MCF 10A (cell line): ENCODE measurements around the gene NUP155. TPM values are rescaled to one million over a fixed set of nuclear protein-coding genes. Genes with fewer than 3 reads are reported as not detected.
"Not testable (repeated sequence)": the region's sequence is repeated elsewhere in the genome, so short reads cannot be mapped to it uniquely, and the experiment has no call there.

Experiments
- Bru-seq: library from RNA; stranded (reverse); fragments of 400-500 nt; gene quantifications from one replicate; lab custom pipeline; 2021; lab: Mats Ljungman, UMichigan
- BruChase-seq, 2 experiments: library from RNA; stranded (reverse); fragments of 400-500 nt; gene quantifications; one replicate each; lab custom pipeline; 2021; lab: Mats Ljungman, UMichigan
- BruUV-seq: library from RNA; stranded (reverse); fragments of 400-500 nt; replicated peaks from 2 replicates; lab custom pipeline; 2021; lab: Mats Ljungman, UMichigan
- CTCF ChIA-PET: fragments of 300-600 bp; sonication (Branson Sonifier 250); formaldehyde crosslinking; extraction: SDS; loops from one replicate; lab custom pipeline; 2021; ENCODE audit warnings: antibody characterized with exemption, inconsistent platforms; lab: Yijun Ruan, JAX
- POLR2A ChIA-PET: fragments of 300-600, 350-650 bp; sonication (Branson Sonifier 250); formaldehyde crosslinking; extraction: SDS; loops from one replicate; lab custom pipeline; 2020; ENCODE audit warnings: antibody characterized with exemption, inconsistent platforms; lab: Yijun Ruan, JAX
- DNase-seq: peaks from one replicate; pipeline ENCODE4 v3.0.0-alpha.2; 2018; ENCODE audit not compliant: unreplicated experiment
- H3K27ac Mint-ChIP-seq: one replicate; pipeline ENCODE4 v1.8.0; 2022; ENCODE audit warnings: mild to moderate bottlenecking, low read depth, mixed read lengths; ENCODE audit not compliant: unreplicated experiment
- H3K27me3 Mint-ChIP-seq: one replicate; pipeline ENCODE4 v1.8.0; 2022; ENCODE audit warnings: mixed read lengths; ENCODE audit not compliant: insufficient read depth, unreplicated experiment
- H3K36me3 Mint-ChIP-seq: one replicate; pipeline ENCODE4 v1.8.0; 2022; ENCODE audit warnings: mild to moderate bottlenecking, moderate library complexity, mixed read lengths; ENCODE audit not compliant: insufficient read depth, unreplicated experiment
- H3K4me1 Mint-ChIP-seq: one replicate; pipeline ENCODE4 v1.8.0; 2022; ENCODE audit warnings: mixed read lengths; ENCODE audit not compliant: insufficient read depth, unreplicated experiment
- H3K4me3 Mint-ChIP-seq: one replicate; pipeline ENCODE4 v1.8.0; 2022; ENCODE audit warnings: mild to moderate bottlenecking, moderate library complexity, mixed read lengths; ENCODE audit not compliant: unreplicated experiment
- H3K9me3 Mint-ChIP-seq: one replicate; pipeline ENCODE4 v1.8.0; 2022; ENCODE audit warnings: mixed read lengths; ENCODE audit not compliant: unreplicated experiment
- intact Hi-C: fragments of 100-400 bp; cut with micrococcal nuclease; formaldehyde crosslinking; loops from 2 replicates; pipeline ENCODE4 v1.14.1; 2022
- long read RNA-seq: library from polyadenylated mRNA; stranded (forward); transcript quantifications from one replicate; pipeline ENCODE4 v2.0.0, GENCODE V29; 2022
- total RNA-seq: library from RNA; stranded (reverse); gene quantifications from 2 replicates; pipeline ENCODE4 v1.2.3, GENCODE V29; 2022
- TF ChIP-seq, protein P1 (sequence below): fragments of 200-600 bp; IDR thresholded peaks from one replicate; pipeline ENCODE4 v1.8.0; 2022; ENCODE audit warnings: antibody characterized with exemption, mild to moderate bottlenecking; ENCODE audit not compliant: unreplicated experiment

The NUP155 gene
- total RNA-seq (29.9 and 32.0 TPM in 2 replicates), Bru-seq, nascent RNA (percentile 70 among the genes with signal in this experiment), BruChase-seq, experiment 1, labeled RNA remaining after a 6-hour chase (percentile 83 among the genes with signal in this experiment), BruChase-seq, experiment 2, labeled RNA remaining after a 2-hour chase (percentile 71 among the genes with signal in this experiment)
- long read RNA-seq, full-length matches to known transcripts = 33 of 50 reads
- long read RNA-seq, partial matches to known transcripts = 8 of 50 reads
- long read RNA-seq, other reads (novel, unspliced or antisense) = 9 of 50 reads

GRCh38 chr5:37370864-37371726 is at the start of gene NUP155:
Gene NUP155, minus strand, starts transcription at chr5:37371106. Its CDS starts 129 bp downstream, at chr5:37370977.
- no TSS peak for BruUV-seq
- Mint-ChIP-seq H3K4me1 (peaks cover 12% of the 10 kb centered on the region), H3K4me3 (peak within 1 kb of the TSS; percentile 86), H3K36me3 (peaks cover 12% of the 10 kb centered on the region), H3K27ac (peak within 1 kb of the TSS; percentile 93), H3K9me3 (no peaks in the 10 kb centered on the region), H3K27me3 (no peaks in the 10 kb centered on the region)
- DNase-seq = peak; percentile 99
- TF ChIP-seq, protein P1, sequence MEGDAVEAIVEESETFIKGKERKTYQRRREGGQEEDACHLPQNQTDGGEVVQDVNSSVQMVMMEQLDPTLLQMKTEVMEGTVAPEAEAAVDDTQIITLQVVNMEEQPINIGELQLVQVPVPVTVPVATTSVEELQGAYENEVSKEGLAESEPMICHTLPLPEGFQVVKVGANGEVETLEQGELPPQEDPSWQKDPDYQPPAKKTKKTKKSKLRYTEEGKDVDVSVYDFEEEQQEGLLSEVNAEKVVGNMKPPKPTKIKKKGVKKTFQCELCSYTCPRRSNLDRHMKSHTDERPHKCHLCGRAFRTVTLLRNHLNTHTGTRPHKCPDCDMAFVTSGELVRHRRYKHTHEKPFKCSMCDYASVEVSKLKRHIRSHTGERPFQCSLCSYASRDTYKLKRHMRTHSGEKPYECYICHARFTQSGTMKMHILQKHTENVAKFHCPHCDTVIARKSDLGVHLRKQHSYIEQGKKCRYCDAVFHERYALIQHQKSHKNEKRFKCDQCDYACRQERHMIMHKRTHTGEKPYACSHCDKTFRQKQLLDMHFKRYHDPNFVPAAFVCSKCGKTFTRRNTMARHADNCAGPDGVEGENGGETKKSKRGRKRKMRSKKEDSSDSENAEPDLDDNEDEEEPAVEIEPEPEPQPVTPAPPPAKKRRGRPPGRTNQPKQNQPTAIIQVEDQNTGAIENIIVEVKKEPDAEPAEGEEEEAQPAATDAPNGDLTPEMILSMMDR = no peak
- intact Hi-C loops = loop anchor here (2.0 kb wide), 1 partner anchor 122 kb away; the partner anchor contains the start of gene CPLANE1
- CTCF ChIA-PET = interaction anchor here (0.5 to 1.1 kb wide), 6 partner anchors 12 to 1146 kb away, joined by 3 to 6 read pairs (median 3); no protein-coding TSS in a partner anchor
- POLR2A ChIA-PET = interaction anchor here (0.6 to 3.2 kb wide), 17 partner anchors 9 to 1629 kb away, joined by 3 to 60 read pairs (median 4); partner anchors contain the start of genes CPLANE1 and WDR70

- peak; percentile 20 for DNase-seq
Measured at GRCh38 chr5:37417347-37417746, 46.4 kb upstream of the NUP155 start.

DNA sequence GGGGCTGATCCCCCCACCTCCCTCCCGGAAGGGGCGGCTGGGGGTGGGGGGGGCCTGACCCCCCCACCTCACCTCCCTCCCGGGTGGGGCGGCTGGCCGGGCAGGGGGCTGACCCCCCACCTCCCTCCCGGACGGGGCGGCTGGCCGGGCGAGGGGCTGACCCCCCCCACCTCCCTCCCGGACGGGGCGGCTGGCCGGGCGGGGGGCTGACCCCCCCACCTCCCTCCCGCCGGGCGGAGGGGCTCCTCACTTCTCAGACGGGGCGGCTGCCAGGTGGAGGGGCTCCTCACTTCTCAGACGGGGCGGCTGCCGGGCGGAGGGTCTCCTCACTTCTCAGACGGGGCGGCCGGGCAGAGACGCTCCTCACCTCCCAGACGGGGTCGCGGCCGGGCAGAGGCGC is 44.5 kb upstream of the NUP155 start:
- CTCF ChIA-PET, H3K4me3 Mint-ChIP-seq, H3K27me3 Mint-ChIP-seq, H3K4me1 Mint-ChIP-seq, DNase-seq, BruUV-seq, H3K27ac Mint-ChIP-seq, POLR2A ChIA-PET, H3K9me3 Mint-ChIP-seq: not testable (repeated sequence)
- intact Hi-C loops = loop anchor here (10.0 kb wide), 1 partner anchor 339 kb away; no protein-coding TSS in a partner anchor
- peaks cover 38% of the 10 kb centered on the region for H3K36me3 Mint-ChIP-seq

More at GRCh38 chr5:37417347-37417746, 46.4 kb upstream of the NUP155 start:
- BruUV-seq = no TSS peak
- Mint-ChIP-seq H3K4me3 (no peak overlapping the region), H3K27me3 (no peaks in the 10 kb centered on the region), H3K27ac (no peak overlapping the region), H3K9me3 (no peaks in the 10 kb centered on the region), H3K4me1 (no peaks in the 10 kb centered on the region), H3K36me3 (peaks cover 28% of the 10 kb centered on the region)
- intact Hi-C loops = loop anchor here (10.0 kb wide), 1 partner anchor 337 kb away; no protein-coding TSS in a partner anchor
- TF ChIP-seq, protein P1 = no peak
- POLR2A ChIA-PET = no interaction called here
- CTCF ChIA-PET = interaction anchor here (0.7 to 0.9 kb wide), 4 partner anchors 14 to 306 kb away, joined by 3 to 5 read pairs (median 3); no protein-coding TSS in a partner anchor

DNA sequence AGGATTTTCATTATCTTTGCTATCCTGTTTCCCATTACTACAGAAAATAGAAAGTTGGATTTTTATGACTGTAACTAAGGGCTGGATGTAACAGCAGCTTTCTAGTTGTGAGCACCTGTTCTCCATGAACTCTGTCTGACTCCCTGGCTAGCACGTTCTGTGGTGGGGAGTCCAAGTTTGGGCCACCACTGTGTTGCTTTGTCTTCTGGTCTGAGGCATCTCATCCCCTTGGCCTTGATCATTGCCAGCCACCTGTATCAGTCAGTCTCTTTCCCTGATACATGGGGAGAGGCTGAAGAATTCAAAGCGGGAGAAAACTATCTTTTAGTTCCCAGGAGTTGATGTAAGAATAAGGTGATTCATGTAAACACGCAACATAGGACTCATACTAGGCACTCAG is 41.6 kb upstream of the NUP155 start:
- Mint-ChIP-seq H3K9me3 (no peaks in the 10 kb centered on the region), H3K4me1 (no peaks in the 10 kb centered on the region), H3K27me3 (no peaks in the 10 kb centered on the region), H3K4me3 (no peak overlapping the region), H3K36me3 (peaks cover 41% of the 10 kb centered on the region), H3K27ac (no peak overlapping the region)
- ChIA-PET POLR2A (interaction anchor here (0.7 to 1.2 kb wide), 3 partner anchors 33 to 326 kb away, joined by 3 to 5 read pairs (median 4); partner anchors contain the start of gene WDR70), CTCF (interaction anchor here (0.7 to 4.6 kb wide), 20 partner anchors 8 to 1097 kb away, joined by 3 to 36 read pairs (median 4); no protein-coding TSS in a partner anchor)
- BruUV-seq = no TSS peak
- intact Hi-C loops = loop anchor here (10.0 kb wide), 1 partner anchor 342 kb away; no protein-coding TSS in a partner anchor
- TF ChIP-seq, protein P1 = no peak
- DNase-seq = no peak
